Stimulated activated memory B cell treated with anti-CD40 and anti-IgM and Interleukin-4, amounts not matched to agents 10 μg/mL and 1 μg/mL and 100 μg/mL, for 72 hours (primary cell): ENCODE results near the gene SMCO1.
"Not testable (repeated sequence)": the region's sequence is repeated elsewhere in the genome, so short reads cannot be mapped to it uniquely, and the experiment has no call there.

Experiments
- ATAC-seq: fragments of 150-1000 bp; cut with Tn5 transposase; 2 replicates; pipeline ENCODE4 v1.10.0; 2021
- H3K27ac Mint-ChIP-seq: one replicate; pipeline ENCODE4 v1.8.0; 2022; ENCODE audit warnings: mild to moderate bottlenecking, mixed read lengths
- H3K27me3 Mint-ChIP-seq: one replicate; pipeline ENCODE4 v1.8.0; 2022; ENCODE audit warnings: mixed read lengths
- H3K36me3 Mint-ChIP-seq: one replicate; pipeline ENCODE4 v1.8.0; 2022; ENCODE audit warnings: mixed read lengths
- H3K4me1 Mint-ChIP-seq: one replicate; pipeline ENCODE4 v1.8.0; 2022; ENCODE audit warnings: mixed read lengths
- H3K4me3 Mint-ChIP-seq: one replicate; pipeline ENCODE4 v1.8.0; 2022; ENCODE audit warnings: mild to moderate bottlenecking, moderate library complexity, mixed read lengths
- H3K9me3 Mint-ChIP-seq: one replicate; pipeline ENCODE4 v1.8.0; 2022; ENCODE audit warnings: mixed read lengths

Gene SMCO1

GRCh38 chr3:196489747-196490146, 25.4 kb downstream of the SMCO1 start:
- Mint-ChIP-seq H3K27me3 (no peaks in the 10 kb centered on the region), H3K27ac (no peak overlapping the region), H3K36me3 (peaks cover 27% of the 10 kb centered on the region), H3K4me3 (no peak overlapping the region), H3K9me3 (no peaks in the 10 kb centered on the region), H3K4me1 (peaks cover 23% of the 10 kb centered on the region)
- ATAC-seq: no peak

GRCh38 chr3:196486263-196486662, 28.9 kb downstream of the SMCO1 start:
- H3K4me1 Mint-ChIP-seq: peaks cover 12% of the 10 kb centered on the region
- no peaks in the 10 kb centered on the region for H3K9me3 Mint-ChIP-seq
- peaks cover 36% of the 10 kb centered on the region for H3K36me3 Mint-ChIP-seq
- no peaks in the 10 kb centered on the region for H3K27me3 Mint-ChIP-seq
- no peak overlapping the region for H3K27ac Mint-ChIP-seq
- H3K4me3 Mint-ChIP-seq: no peak overlapping the region
- ATAC-seq: no peak

- Mint-ChIP-seq H3K4me3 (no peak overlapping the region), H3K27me3 (no peaks in the 10 kb centered on the region), H3K4me1 (no peaks in the 10 kb centered on the region), H3K9me3 (no peaks in the 10 kb centered on the region), H3K27ac (no peak overlapping the region), H3K36me3 (peaks cover 57% of the 10 kb centered on the region)
- ATAC-seq: no peak
Observed at GRCh38 chr3:196477678-196478077, 37.5 kb downstream of the SMCO1 start.

- peaks cover 50% of the 10 kb centered on the region for H3K36me3 Mint-ChIP-seq
- no peak for ATAC-seq
- H3K4me1 Mint-ChIP-seq: peaks cover 6% of the 10 kb centered on the region
- H3K9me3 Mint-ChIP-seq: no peaks in the 10 kb centered on the region
- no peak overlapping the region for H3K4me3 Mint-ChIP-seq
- no peak overlapping the region for H3K27ac Mint-ChIP-seq
- no peaks in the 10 kb centered on the region for H3K27me3 Mint-ChIP-seq
Observed at GRCh38 chr3:196472286-196472685, 42.9 kb downstream of the SMCO1 start.

- H3K27me3 Mint-ChIP-seq: no peaks in the 10 kb centered on the region
- H3K4me1 Mint-ChIP-seq: peaks cover 6% of the 10 kb centered on the region
- no peak overlapping the region for H3K27ac Mint-ChIP-seq
- no peaks in the 10 kb centered on the region for H3K9me3 Mint-ChIP-seq
- no peak overlapping the region for H3K4me3 Mint-ChIP-seq
- no peak for ATAC-seq
- peaks cover 45% of the 10 kb centered on the region for H3K36me3 Mint-ChIP-seq
Observed at GRCh38 chr3:196471551-196471950, 43.6 kb downstream of the SMCO1 start.

GRCh38 chr3:196470182-196470581, 45.0 kb downstream of the SMCO1 start:
- peaks cover 48% of the 10 kb centered on the region for H3K36me3 Mint-ChIP-seq
- not testable (repeated sequence) for H3K9me3 Mint-ChIP-seq, H3K4me3 Mint-ChIP-seq, ATAC-seq, H3K27ac Mint-ChIP-seq, H3K27me3 Mint-ChIP-seq, H3K4me1 Mint-ChIP-seq

- H3K36me3 Mint-ChIP-seq: peaks cover 31% of the 10 kb centered on the region
- H3K27me3 Mint-ChIP-seq: no peaks in the 10 kb centered on the region
- H3K4me1 Mint-ChIP-seq: no peaks in the 10 kb centered on the region
- no peak for ATAC-seq
- no peak overlapping the region for H3K27ac Mint-ChIP-seq
- peaks cover 18% of the 10 kb centered on the region for H3K9me3 Mint-ChIP-seq
- no peak overlapping the region for H3K4me3 Mint-ChIP-seq
Observed at GRCh38 chr3:196463804-196464203, 51.3 kb downstream of the SMCO1 start.

- Mint-ChIP-seq H3K27me3 (no peaks in the 10 kb centered on the region), H3K9me3 (peaks cover 18% of the 10 kb centered on the region), H3K36me3 (peaks cover 31% of the 10 kb centered on the region), H3K4me1 (no peaks in the 10 kb centered on the region), H3K27ac (no peak overlapping the region), H3K4me3 (no peak overlapping the region)
- no peak for ATAC-seq
Observed at GRCh38 chr3:196463478-196463756, 51.7 kb downstream of the SMCO1 start.

GRCh38 chr3:196462680-196463477, 52.3 kb downstream of the SMCO1 start:
- Mint-ChIP-seq H3K36me3 (peaks cover 30% of the 10 kb centered on the region), H3K9me3 (peaks cover 18% of the 10 kb centered on the region)
- ATAC-seq, H3K27me3 Mint-ChIP-seq, H3K27ac Mint-ChIP-seq, H3K4me1 Mint-ChIP-seq, H3K4me3 Mint-ChIP-seq: not testable (repeated sequence)

GRCh38 chr3:196458063-196458462, 57.1 kb downstream of the SMCO1 start:
- ATAC-seq: no peak
- no peak overlapping the region for H3K4me3 Mint-ChIP-seq
- H3K9me3 Mint-ChIP-seq: peaks cover 18% of the 10 kb centered on the region
- no peak overlapping the region for H3K27ac Mint-ChIP-seq
- H3K4me1 Mint-ChIP-seq: no peaks in the 10 kb centered on the region
- H3K36me3 Mint-ChIP-seq: peaks cover 12% of the 10 kb centered on the region
- no peaks in the 10 kb centered on the region for H3K27me3 Mint-ChIP-seq

GRCh38 chr3:196457470-196457869, 57.7 kb downstream of the SMCO1 start:
- not testable (repeated sequence) for H3K4me1 Mint-ChIP-seq, H3K4me3 Mint-ChIP-seq, H3K36me3 Mint-ChIP-seq, H3K27me3 Mint-ChIP-seq, H3K27ac Mint-ChIP-seq, ATAC-seq
- H3K9me3 Mint-ChIP-seq: peaks cover 12% of the 10 kb centered on the region
